A549 (cell line): ENCODE measurements around the gene SYCE1. TPM values are rescaled to one million over a fixed set of nuclear protein-coding genes. Genes with fewer than 3 reads are reported as not detected.

ENCODE experiments used
- ATAC-seq, 2 experiments: fragments of 200-7000 bp in 1 of 2; fragments of >200 bp in 1 of 2; cut with Nextera tagmentation in 1 of 2; cut with Tn5 transposase in 1 of 2; 3 replicates each; pipeline versions ENCODE4 v1.8.0 to v1.9.1; 2018 to 2020; ENCODE audit warnings: mild to moderate bottlenecking in 1 of 2, moderate library complexity in 1 of 2
- CTCF ChIA-PET: fragments of 300-600 bp; sonication (Branson Sonifier 250); formaldehyde crosslinking; extraction: SDS; loops from one replicate; lab custom pipeline; 2021; ENCODE audit warnings: antibody characterized with exemption, inconsistent platforms; lab: Yijun Ruan, JAX
- POLR2A ChIA-PET: fragments of 350-600 bp; formaldehyde crosslinking; extraction: SDS; loops from one replicate; lab custom pipeline; 2021; ENCODE audit warnings: antibody characterized with exemption, inconsistent platforms; lab: Yijun Ruan, JAX
- DNase-seq, 2 experiments: peaks; one replicate each; pipeline versions ENCODE4 v3.0.0 to v3.0.0-alpha.2; 2011 to 2016; ENCODE audit warnings: low read depth in 1 of 2, low spot score in 1 of 2
- FAIRE-seq: peaks from 2 replicates; lab custom pipeline; 2011; peaks lifted over from hg19 to GRCh38; lab: Jason Lieb, UNC
- H3K27ac ChIP-seq, 2 experiments: fragments of >200 bp; sonication (Bioruptor Twin); formaldehyde crosslinking; 3 replicates each; pipeline ENCODE4 v1.5.1; 2016 to 2017
- H3K4me1 ChIP-seq: fragments of >200 bp; sonication (Bioruptor Twin); formaldehyde crosslinking; 3 replicates; pipeline ENCODE4 v1.6.1; 2016
- H3K4me2 ChIP-seq: fragments of >200 bp; sonication (Bioruptor Twin); formaldehyde crosslinking; 3 replicates; pipeline ENCODE4 v1.6.1; 2016
- H3K4me3 ChIP-seq: fragments of >200 bp; sonication (Bioruptor Twin); formaldehyde crosslinking; 3 replicates; pipeline ENCODE4 v1.5.1; 2016
- H3K9me3 ChIP-seq: fragments of >200 bp; sonication (Bioruptor Twin); formaldehyde crosslinking; 3 replicates; pipeline ENCODE4 v1.6.1; 2016
- CHD4 ChIP-seq: fragments of 200-600 bp; sonication (generic); IDR thresholded peaks from 2 replicates; pipeline ENCODE4 v1.6.1; 2016; ENCODE audit warnings: antibody characterized with exemption, mild to moderate bottlenecking, borderline replicate concordance
- E2F6 ChIP-seq: IDR thresholded peaks from 2 replicates; pipeline ENCODE4 v1.6.1; 2012; ENCODE audit warnings: low read depth, borderline replicate concordance
- EHMT2 ChIP-seq: fragments of 200-600 bp; sonication (generic); IDR thresholded peaks from 2 replicates; pipeline ENCODE4 v1.6.1; 2016; ENCODE audit warnings: antibody characterized with exemption, low read depth, mild to moderate bottlenecking, moderate library complexity
- HDAC2 ChIP-seq: fragments of 200-600 bp; sonication (generic); IDR thresholded peaks from 2 replicates; pipeline ENCODE4 v1.6.1; 2016
- HES2 ChIP-seq: fragments of >200 bp; sonication (Bioruptor Twin); formaldehyde crosslinking; IDR thresholded peaks from 2 replicates; pipeline ENCODE4 v1.6.1; 2016
- HOXA7 ChIP-seq: fragments of 250-450 bp; sonication (Bioruptor Pico); IDR thresholded peaks from 2 replicates; pipeline ENCODE4 v1.5.0; 2020; ENCODE audit warnings: mild to moderate bottlenecking, moderate library complexity
- MAFK ChIP-seq: fragments of 450-650 bp; IDR thresholded peaks from 2 replicates; pipeline ENCODE4 v1.6.1; 2014; ENCODE audit not compliant: partially characterized antibody
- NPAS2 ChIP-seq: fragments of 250-450 bp; sonication (Bioruptor Pico); IDR thresholded peaks from 2 replicates; pipeline ENCODE4 v1.8.0; 2022; ENCODE audit warnings: mild to moderate bottlenecking, moderate library complexity, borderline replicate concordance
- POLR2A ChIP-seq: IDR thresholded peaks from 2 replicates; pipeline ENCODE4 v1.6.1; 2012; ENCODE audit warnings: mild to moderate bottlenecking, low read length
- RAD21 ChIP-seq, 2 experiments: fragments of >200 bp in 1 of 2; sonication (Bioruptor Twin) in 1 of 2; formaldehyde crosslinking in 1 of 2; IDR thresholded peaks in 1 of 2; conservative IDR thresholded peaks in 1 of 2; 2 replicates in 1 of 2; 3 replicates in 1 of 2; pipeline ENCODE4 v1.6.1; 2012 to 2018; ENCODE audit warnings: inconsistent platforms in 1 of 2
- RARB ChIP-seq: fragments of 250-450 bp; sonication (Bioruptor Pico); IDR thresholded peaks from 2 replicates; pipeline ENCODE4 v1.8.0; 2021; ENCODE audit warnings: mild to moderate bottlenecking, moderate library complexity
- SMC3 ChIP-seq: fragments of >200 bp; sonication (Bioruptor Twin); formaldehyde crosslinking; IDR thresholded peaks from 3 replicates; pipeline ENCODE4 v1.6.1; 2018; ENCODE audit warnings: inconsistent platforms
- TFCP2L1 ChIP-seq: fragments of 250-450 bp; sonication (Bioruptor Pico); IDR thresholded peaks from 2 replicates; pipeline ENCODE4 v1.5.0; 2021; ENCODE audit warnings: mild to moderate bottlenecking
- TP53 ChIP-seq: fragments of 250-450 bp; sonication (Bioruptor Pico); IDR thresholded peaks from 2 replicates; pipeline ENCODE4 v1.5.0; 2021; ENCODE audit warnings: mild to moderate bottlenecking, moderate library complexity
- WGBS: methylation state at CpG from one replicate; pipeline ENCODE4 v1.1.6; 2017; ENCODE audit errors: missing lambda C conversion rate; 5-methylcytosine and 5-hydroxymethylcytosine counted together
- polyA minus RNA-seq: library from RNA; depleted of rRNA, polyadenylated mRNA; stranded (reverse); fragments of >200 nt; gene quantifications from 2 replicates; pipeline ENCODE4 v1.2.3, GENCODE V29; 2011; rRNA and poly(A)+ RNA removed
- polyA plus RNA-seq, 4 experiments: library from polyadenylated mRNA; depleted of rRNA in 3 of 4; stranded (reverse); fragments of >200 nt; fragmentation: RNase III in 1 of 4; extraction: RNeasy Plus Mini Kit Qiagen cat#74134 plus additional on column Dnase treatment in 1 of 4; gene quantifications; 2 replicates in 3 of 4; 3 replicates in 1 of 4; pipeline ENCODE4 v1.2.3, GENCODE V29; 2011 to 2017
- TF ChIP-seq, protein P1 (sequence below): fragments of 250-450 bp; sonication (Bioruptor Pico); IDR thresholded peaks from 2 replicates; pipeline ENCODE4 v1.5.0; 2021; ENCODE audit warnings: mild to moderate bottlenecking, moderate library complexity, borderline replicate concordance
- TF ChIP-seq, protein P2 (sequence below): fragments of 200-600 bp; sonication (generic); IDR thresholded peaks from 2 replicates; pipeline ENCODE4 v1.6.1; 2016; ENCODE audit warnings: antibody characterized with exemption, mild to moderate bottlenecking, moderate library complexity
- TF ChIP-seq, protein P3 (sequence below): fragments of >200 bp; sonication (Bioruptor Twin); formaldehyde crosslinking; IDR thresholded peaks from 3 replicates; pipeline ENCODE4 v1.5.1; 2016
- TF ChIP-seq, protein P4 (sequence below): fragments of 250-450 bp; sonication (Bioruptor Pico); IDR thresholded peaks from 2 replicates; pipeline ENCODE4 v1.5.0; 2020; ENCODE audit warnings: low read depth, mild to moderate bottlenecking, moderate library complexity

Gene SYCE1, protein sequence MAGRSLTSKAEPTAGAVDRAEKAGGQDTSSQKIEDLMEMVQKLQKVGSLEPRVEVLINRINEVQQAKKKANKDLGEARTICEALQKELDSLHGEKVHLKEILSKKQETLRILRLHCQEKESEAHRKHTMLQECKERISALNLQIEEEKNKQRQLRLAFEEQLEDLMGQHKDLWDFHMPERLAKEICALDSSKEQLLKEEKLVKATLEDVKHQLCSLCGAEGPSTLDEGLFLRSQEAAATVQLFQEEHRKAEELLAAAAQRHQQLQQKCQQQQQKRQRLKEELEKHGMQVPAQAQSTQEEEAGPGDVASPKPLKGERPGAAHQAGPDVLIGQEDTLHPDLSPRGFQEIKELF
- polyA plus RNA-seq (2011; rRNA removed): not detected in 2 replicates
- not detected in 2 replicates for polyA plus RNA-seq (2012; cell fraction: cytosol; rRNA removed)
- polyA plus RNA-seq (2012; cell fraction: nucleus; rRNA removed): not detected in 2 replicates
- not detected in 3 replicates for polyA plus RNA-seq (2017; fragmentation: RNase III; extraction: RNeasy Plus Mini Kit Qiagen cat#74134 plus additional on column Dnase treatment)
- not detected in 2 replicates for polyA minus RNA-seq

GRCh38 chr10:133565441-133566294, at the start of gene SYCE1:
TSS of gene SYCE1 (minus strand) at chr10:133565583. CDS start at chr10:133565529, 54 bp downstream.
- H3K4me3 ChIP-seq: no peak within 1 kb of the TSS
- CTCF ChIA-PET: no interaction called here
- 89% methylated on average over 33 of the region's 77 CpGs for WGBS
- no peaks in the 10 kb centered on the region for H3K4me1 ChIP-seq
- TF ChIP-seq, protein P1, sequence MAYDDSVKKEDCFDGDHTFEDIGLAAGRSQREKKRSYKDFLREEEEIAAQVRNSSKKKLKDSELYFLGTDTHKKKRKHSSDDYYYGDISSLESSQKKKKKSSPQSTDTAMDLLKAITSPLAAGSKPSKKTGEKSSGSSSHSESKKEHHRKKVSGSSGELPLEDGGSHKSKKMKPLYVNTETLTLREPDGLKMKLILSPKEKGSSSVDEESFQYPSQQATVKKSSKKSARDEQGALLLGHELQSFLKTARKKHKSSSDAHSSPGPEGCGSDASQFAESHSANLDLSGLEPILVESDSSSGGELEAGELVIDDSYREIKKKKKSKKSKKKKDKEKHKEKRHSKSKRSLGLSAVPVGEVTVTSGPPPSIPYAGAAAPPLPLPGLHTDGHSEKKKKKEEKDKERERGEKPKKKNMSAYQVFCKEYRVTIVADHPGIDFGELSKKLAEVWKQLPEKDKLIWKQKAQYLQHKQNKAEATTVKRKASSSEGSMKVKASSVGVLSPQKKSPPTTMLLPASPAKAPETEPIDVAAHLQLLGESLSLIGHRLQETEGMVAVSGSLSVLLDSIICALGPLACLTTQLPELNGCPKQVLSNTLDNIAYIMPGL: no peak
- TF ChIP-seq SMC3 (no peak), CHD4 (no peak), HOXA7 (no peak), RAD21 (conservative IDR thresholded peaks at IDR 0.05 in 1 of 2, IDR thresholded peaks at IDR 0.05 in 1 of 2) (no peak), POLR2A (no peak), MAFK (no peak), HDAC2 (no peak), E2F6 (no peak)
- TF ChIP-seq, protein P2, sequence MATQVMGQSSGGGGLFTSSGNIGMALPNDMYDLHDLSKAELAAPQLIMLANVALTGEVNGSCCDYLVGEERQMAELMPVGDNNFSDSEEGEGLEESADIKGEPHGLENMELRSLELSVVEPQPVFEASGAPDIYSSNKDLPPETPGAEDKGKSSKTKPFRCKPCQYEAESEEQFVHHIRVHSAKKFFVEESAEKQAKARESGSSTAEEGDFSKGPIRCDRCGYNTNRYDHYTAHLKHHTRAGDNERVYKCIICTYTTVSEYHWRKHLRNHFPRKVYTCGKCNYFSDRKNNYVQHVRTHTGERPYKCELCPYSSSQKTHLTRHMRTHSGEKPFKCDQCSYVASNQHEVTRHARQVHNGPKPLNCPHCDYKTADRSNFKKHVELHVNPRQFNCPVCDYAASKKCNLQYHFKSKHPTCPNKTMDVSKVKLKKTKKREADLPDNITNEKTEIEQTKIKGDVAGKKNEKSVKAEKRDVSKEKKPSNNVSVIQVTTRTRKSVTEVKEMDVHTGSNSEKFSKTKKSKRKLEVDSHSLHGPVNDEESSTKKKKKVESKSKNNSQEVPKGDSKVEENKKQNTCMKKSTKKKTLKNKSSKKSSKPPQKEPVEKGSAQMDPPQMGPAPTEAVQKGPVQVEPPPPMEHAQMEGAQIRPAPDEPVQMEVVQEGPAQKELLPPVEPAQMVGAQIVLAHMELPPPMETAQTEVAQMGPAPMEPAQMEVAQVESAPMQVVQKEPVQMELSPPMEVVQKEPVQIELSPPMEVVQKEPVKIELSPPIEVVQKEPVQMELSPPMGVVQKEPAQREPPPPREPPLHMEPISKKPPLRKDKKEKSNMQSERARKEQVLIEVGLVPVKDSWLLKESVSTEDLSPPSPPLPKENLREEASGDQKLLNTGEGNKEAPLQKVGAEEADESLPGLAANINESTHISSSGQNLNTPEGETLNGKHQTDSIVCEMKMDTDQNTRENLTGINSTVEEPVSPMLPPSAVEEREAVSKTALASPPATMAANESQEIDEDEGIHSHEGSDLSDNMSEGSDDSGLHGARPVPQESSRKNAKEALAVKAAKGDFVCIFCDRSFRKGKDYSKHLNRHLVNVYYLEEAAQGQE: no peak
- POLR2A ChIA-PET: no interaction called here
- ATAC-seq: no peak
- DNase-seq: no peak
- H3K9me3 ChIP-seq: no peaks in the 10 kb centered on the region; the same call in 2 of the 3 replicates
- no peak within 1 kb of the TSS for H3K4me2 ChIP-seq
- no peak for FAIRE-seq
- H3K27ac ChIP-seq: no peak within 1 kb of the TSS

- no peak for FAIRE-seq
- Histone ChIP-seq H3K27ac (no peak overlapping the region), H3K4me2 (no peak overlapping the region), H3K9me3 (no peaks in the 10 kb centered on the region), H3K4me3 (no peak overlapping the region), H3K4me1 (no peaks in the 10 kb centered on the region)
- ChIA-PET POLR2A (no interaction called here), CTCF (no interaction called here)
- WGBS: 72% methylated on average over 10 of the region's 10 CpGs
- no peak for DNase-seq
- ATAC-seq: no peak
- TF ChIP-seq TP53 (CRISPR knock-in tag): no peak
- TF ChIP-seq HES2: no peak
- TF ChIP-seq, protein P3, sequence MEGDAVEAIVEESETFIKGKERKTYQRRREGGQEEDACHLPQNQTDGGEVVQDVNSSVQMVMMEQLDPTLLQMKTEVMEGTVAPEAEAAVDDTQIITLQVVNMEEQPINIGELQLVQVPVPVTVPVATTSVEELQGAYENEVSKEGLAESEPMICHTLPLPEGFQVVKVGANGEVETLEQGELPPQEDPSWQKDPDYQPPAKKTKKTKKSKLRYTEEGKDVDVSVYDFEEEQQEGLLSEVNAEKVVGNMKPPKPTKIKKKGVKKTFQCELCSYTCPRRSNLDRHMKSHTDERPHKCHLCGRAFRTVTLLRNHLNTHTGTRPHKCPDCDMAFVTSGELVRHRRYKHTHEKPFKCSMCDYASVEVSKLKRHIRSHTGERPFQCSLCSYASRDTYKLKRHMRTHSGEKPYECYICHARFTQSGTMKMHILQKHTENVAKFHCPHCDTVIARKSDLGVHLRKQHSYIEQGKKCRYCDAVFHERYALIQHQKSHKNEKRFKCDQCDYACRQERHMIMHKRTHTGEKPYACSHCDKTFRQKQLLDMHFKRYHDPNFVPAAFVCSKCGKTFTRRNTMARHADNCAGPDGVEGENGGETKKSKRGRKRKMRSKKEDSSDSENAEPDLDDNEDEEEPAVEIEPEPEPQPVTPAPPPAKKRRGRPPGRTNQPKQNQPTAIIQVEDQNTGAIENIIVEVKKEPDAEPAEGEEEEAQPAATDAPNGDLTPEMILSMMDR: no peak
- no peak for TF ChIP-seq E2F6
- TF ChIP-seq TFCP2L1 (CRISPR knock-in tag): no peak
- no peak for TF ChIP-seq EHMT2
- TF ChIP-seq, protein P4, sequence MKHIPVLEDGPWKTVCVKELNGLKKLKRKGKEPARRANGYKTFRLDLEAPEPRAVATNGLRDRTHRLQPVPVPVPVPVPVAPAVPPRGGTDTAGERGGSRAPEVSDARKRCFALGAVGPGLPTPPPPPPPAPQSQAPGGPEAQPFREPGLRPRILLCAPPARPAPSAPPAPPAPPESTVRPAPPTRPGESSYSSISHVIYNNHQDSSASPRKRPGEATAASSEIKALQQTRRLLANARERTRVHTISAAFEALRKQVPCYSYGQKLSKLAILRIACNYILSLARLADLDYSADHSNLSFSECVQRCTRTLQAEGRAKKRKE (CRISPR knock-in tag): no peak
- TF ChIP-seq, protein P1: no peak
- TF ChIP-seq RARB: no peak
- no peak for TF ChIP-seq NPAS2
- TF ChIP-seq HOXA7: no peak
- no peak for TF ChIP-seq HDAC2
Measured at GRCh38 chr10:133614830-133615580, 49.6 kb upstream of the SYCE1 start.
